Smooth muscle cell (in vitro differentiated cells): ENCODE data around the gene RXFP2. TPM values are rescaled to one million over a fixed set of nuclear protein-coding genes. Genes with fewer than 3 reads are reported as not detected.

Experiments used
- DNase-seq: peaks from one replicate; lab custom pipeline; 2025; ENCODE audit not compliant: unreplicated experiment; lab: John Stamatoyannopoulos, UW
- H2AFZ ChIP-seq: fragments of 200-600 bp; sonication (generic); 2 replicates; pipeline ENCODE4 v1.6.0; 2016; ENCODE audit warnings: antibody characterized with exemption, low read depth, mild to moderate bottlenecking
- H3F3A ChIP-seq: fragments of 200-600 bp; sonication (generic); 2 replicates; pipeline ENCODE4 v1.6.0; 2017; ENCODE audit warnings: antibody characterized with exemption, low read depth
- H3K27ac ChIP-seq: fragments of 200-600 bp; sonication (generic); 2 replicates; pipeline ENCODE4 v1.5.1; 2016; ENCODE audit warnings: low read depth, mild to moderate bottlenecking
- H3K27me3 ChIP-seq: fragments of 200-600 bp; sonication (generic); 2 replicates; pipeline ENCODE4 v1.6.1; 2016; ENCODE audit warnings: low read depth, mild to moderate bottlenecking
- H3K36me3 ChIP-seq: fragments of 200-600 bp; sonication (generic); 2 replicates; pipeline ENCODE4 v1.5.1; 2016; ENCODE audit warnings: low read depth
- H3K4me1 ChIP-seq: fragments of 200-600 bp; sonication (generic); 2 replicates; pipeline ENCODE4 v1.5.1; 2016; ENCODE audit warnings: low read depth
- H3K4me2 ChIP-seq: fragments of 200-600 bp; sonication (generic); 2 replicates; pipeline ENCODE4 v1.6.0; 2016; ENCODE audit warnings: mild to moderate bottlenecking
- H3K4me3 ChIP-seq: fragments of 200-600 bp; sonication (generic); 2 replicates; pipeline ENCODE4 v1.5.1; 2016; ENCODE audit warnings: mild to moderate bottlenecking
- H3K79me2 ChIP-seq: fragments of 200-600 bp; sonication (generic); 2 replicates; pipeline ENCODE4 v1.6.0; 2016; ENCODE audit warnings: low read depth, mild to moderate bottlenecking
- H3K9ac ChIP-seq: fragments of 200-600 bp; sonication (generic); 2 replicates; pipeline ENCODE4 v1.6.0; 2016; ENCODE audit warnings: low read depth
- H3K9me3 ChIP-seq: fragments of 200-600 bp; sonication (generic); replicated peaks from 2 replicates; pipeline ENCODE4 v1.5.1; 2016; ENCODE audit warnings: low read depth
- H4K20me1 ChIP-seq: fragments of 200-600 bp; sonication (generic); 2 replicates; pipeline ENCODE4 v1.6.0; 2016; ENCODE audit warnings: low read depth
- CTCF ChIP-seq: fragments of 200-600 bp; sonication (generic); IDR thresholded peaks from 2 replicates; pipeline ENCODE4 v1.5.1; 2017; ENCODE audit warnings: borderline replicate concordance, mild to moderate bottlenecking, antibody characterized with exemption; ENCODE audit not compliant: insufficient read depth, poor library complexity, severe bottlenecking
- WGBS: methylation state at CpG from one replicate; pipeline ENCODE4 v1.1.7; 2016; ENCODE audit warnings: low lambda C conversion rate; 5-methylcytosine and 5-hydroxymethylcytosine counted together
- polyA plus RNA-seq: library from polyadenylated mRNA; unstranded; fragments of >200 nt; fragmentation: Nextera tagmentation; extraction: Ambion mirVana; gene quantifications from 2 replicates; pipeline ENCODE4 v1.2.1, GENCODE V29; 2016
- total RNA-seq: library from RNA; depleted of rRNA; stranded (reverse); fragments of >200 nt; gene quantifications from 2 replicates; pipeline ENCODE4 v1.2.3, GENCODE V29; 2014

The RXFP2 gene
- total and polyA plus RNA-seq, 2 experiments from 2014 or later: not detected

GRCh38 chr13:31824705-31825517 lies 85.6 kb downstream of the RXFP2 start:
- no peaks in the 10 kb centered on the region for H3F3A ChIP-seq
- H3K27ac ChIP-seq: no peak overlapping the region
- H3K27me3 ChIP-seq: no peaks in the 10 kb centered on the region
- no peaks in the 10 kb centered on the region for H4K20me1 ChIP-seq
- no peaks in the 10 kb centered on the region for H3K9me3 ChIP-seq
- TF ChIP-seq CTCF: no peak
- no peak for DNase-seq
- H3K9ac ChIP-seq: no peak overlapping the region
- no peaks in the 10 kb centered on the region for H3K36me3 ChIP-seq
- 86% methylated on average over 3 of the region's 3 CpGs for WGBS
- no peaks in the 10 kb centered on the region for H3K79me2 ChIP-seq
- H3K4me2 ChIP-seq: no peak overlapping the region
- H2AFZ ChIP-seq: no peak overlapping the region
- no peak overlapping the region for H3K4me3 ChIP-seq
- H3K4me1 ChIP-seq: no peaks in the 10 kb centered on the region

GRCh38 chr13:31826521-31826920 lies 87.2 kb downstream of the RXFP2 start:
- 81% methylated on average over 4 of the region's 4 CpGs for WGBS
- no peak for TF ChIP-seq CTCF
- Histone ChIP-seq H3K27me3 (no peaks in the 10 kb centered on the region), H3K27ac (no peak overlapping the region), H3K4me1 (no peaks in the 10 kb centered on the region), H3K4me2 (no peak overlapping the region), H3K4me3 (no peak overlapping the region), H3K36me3 (no peaks in the 10 kb centered on the region), H3K9me3 (no peaks in the 10 kb centered on the region), H3K79me2 (no peaks in the 10 kb centered on the region), H3K9ac (no peak overlapping the region), H3F3A (no peaks in the 10 kb centered on the region), H2AFZ (no peak overlapping the region), H4K20me1 (no peaks in the 10 kb centered on the region)
- no peak for DNase-seq

- Histone ChIP-seq H4K20me1 (no peaks in the 10 kb centered on the region), H3K4me2 (no peak overlapping the region), H3K4me1 (no peaks in the 10 kb centered on the region), H3K9me3 (no peaks in the 10 kb centered on the region), H2AFZ (peak overlapping the region; percentile 13), H3K27me3 (no peaks in the 10 kb centered on the region), H3F3A (no peaks in the 10 kb centered on the region), H3K79me2 (no peaks in the 10 kb centered on the region), H3K9ac (no peak overlapping the region), H3K4me3 (no peak overlapping the region), H3K27ac (no peak overlapping the region), H3K36me3 (no peaks in the 10 kb centered on the region)
- 33% methylated on average over 5 of the region's 5 CpGs for WGBS
- DNase-seq: no peak
- TF ChIP-seq CTCF: no peak
These were observed 88.4 kb downstream of the RXFP2 start for GRCh38 chr13:31827707-31828106.

- no peaks in the 10 kb centered on the region for H3K79me2 ChIP-seq
- no peaks in the 10 kb centered on the region for H3F3A ChIP-seq
- H3K27ac ChIP-seq: no peak overlapping the region
- H2AFZ ChIP-seq: no peak overlapping the region
- WGBS: 96% methylated on average over 1 of the region's 1 CpG
- no peak for TF ChIP-seq CTCF
- H4K20me1 ChIP-seq: no peaks in the 10 kb centered on the region
- no peak overlapping the region for H3K4me3 ChIP-seq
- no peaks in the 10 kb centered on the region for H3K9me3 ChIP-seq
- peaks cover 9% of the 10 kb centered on the region for H3K27me3 ChIP-seq
- no peaks in the 10 kb centered on the region for H3K36me3 ChIP-seq
- H3K4me1 ChIP-seq: no peaks in the 10 kb centered on the region
- H3K4me2 ChIP-seq: no peak overlapping the region
- DNase-seq: no peak
- H3K9ac ChIP-seq: no peak overlapping the region
These were observed 96.6 kb downstream of the RXFP2 start for GRCh38 chr13:31835932-31836331.
